ENCODE data around the gene ZNF687. TPM values are rescaled to one million over a fixed set of nuclear protein-coding genes. Genes with fewer than 3 reads are reported as not detected.

Gene ZNF687
- total and polyA plus RNA-seq, 12 donors = 5.9 to 15.1 (median 12.8) TPM

- Histone ChIP-seq H3K9me3 (no peaks in the 10 kb centered on the region), H3K4me1 (peaks cover 4 to 25% (median 11%) of the 10 kb centered on the region in 9 donors), H3K27me3 (no peaks in the 10 kb centered on the region), H3K36me3 (peaks cover 0 to 31% (median 19%) of the 10 kb centered on the region in 9 donors), H3K27ac (no peak overlapping the region), H3K4me3 (no peak overlapping the region)
- DNase-seq = no peak
- WGBS, 2 donors = 71 to 84% methylated on average over 2 of the region's 2 CpGs
- intact Hi-C loops (cut with DNase I) = loop anchor here in 1 of 10 donors (10.0 kb wide), 1 partner anchor 165 kb away; no protein-coding TSS in a partner anchor
- ATAC-seq = no peak
- TF ChIP-seq CTCF (IDR thresholded peaks at IDR 0.05) = no peak
Measured at GRCh38 chr1:151259351-151259750, 22.7 kb upstream of the ZNF687 start.

- peaks cover 0 to 90% (median 65%) of the 10 kb centered on the region in 9 donors for H3K36me3 ChIP-seq
- no peaks in the 10 kb centered on the region for H3K9me3 ChIP-seq
- DNase-seq = no peak
- H3K4me1 ChIP-seq = no peaks in the 10 kb centered on the region
- WGBS, 2 donors = 90 to 93% methylated on average over 14 of the region's 14 CpGs
- no peak overlapping the region for H3K27ac ChIP-seq
- no peak for ATAC-seq
- H3K4me3 ChIP-seq = no peak overlapping the region
- no peaks in the 10 kb centered on the region for H3K27me3 ChIP-seq
- intact Hi-C loops (cut with DNase I) = no loop called here
- TF ChIP-seq CTCF (IDR thresholded peaks at IDR 0.05) = no peak
Measured at GRCh38 chr1:151265446-151266236, 16.5 kb upstream of the ZNF687 start.

- intact Hi-C loops (cut with DNase I) = no loop called here
- ATAC-seq = no peak
- Histone ChIP-seq H3K27me3 (no peaks in the 10 kb centered on the region), H3K36me3 (peaks cover 0 to 97% (median 65%) of the 10 kb centered on the region in 9 donors), H3K9me3 (no peaks in the 10 kb centered on the region), H3K27ac (no peak overlapping the region), H3K4me3 (no peak overlapping the region), H3K4me1 (peaks cover 0 to 3% (median 0%) of the 10 kb centered on the region in 9 donors)
- WGBS, 2 donors = 95 to 100% methylated on average over 3 of the region's 3 CpGs
- no peak for DNase-seq
- no peak for TF ChIP-seq CTCF (IDR thresholded peaks at IDR 0.05)
Measured at GRCh38 chr1:151266315-151266714, 15.8 kb upstream of the ZNF687 start.

GRCh38 chr1:151266821-151267220 lies 15.3 kb upstream of the ZNF687 start:
- Histone ChIP-seq H3K36me3 (peaks cover 0 to 100% (median 65%) of the 10 kb centered on the region in 9 donors), H3K27ac (no peak overlapping the region), H3K27me3 (no peaks in the 10 kb centered on the region), H3K9me3 (no peaks in the 10 kb centered on the region), H3K4me1 (peaks cover 0 to 8% (median 0%) of the 10 kb centered on the region in 9 donors), H3K4me3 (no peak overlapping the region)
- DNase-seq (no peak), ATAC-seq (no peak)
- 75 to 84% methylated on average over 8 of the region's 8 CpGs for WGBS, 2 donors
- intact Hi-C loops (cut with DNase I) = no loop called here
- TF ChIP-seq CTCF (IDR thresholded peaks at IDR 0.05) = no peak
